GM18858 (cell line): Measurements from ENCODE around the gene SOCS3.

Experiments used
- ATAC-seq: cut with Tn5 transposase; IDR thresholded peaks from one replicate; pipeline ENCODE4 v1.9.1; 2021; ENCODE audit not compliant: unreplicated experiment

Gene SOCS3

GRCh38 chr17:78359997-78360370, at the start of gene SOCS3:
TSS of gene SOCS3 (minus strand) at chr17:78360077. CDS start at chr17:78359095, 982 bp downstream.
- peak; percentile 21 for ATAC-seq

- no peak for ATAC-seq
These were observed 49.5 kb upstream of the SOCS3 start for GRCh38 chr17:78409191-78409928.

GRCh38 chr17:78408476-78409050, 48.7 kb upstream of the SOCS3 start:
- ATAC-seq = no peak

- no peak for ATAC-seq
These were observed 47.6 kb upstream of the SOCS3 start for GRCh38 chr17:78407387-78408000.

GRCh38 chr17:78406920-78407319, 47.0 kb upstream of the SOCS3 start:
- no peak for ATAC-seq

GRCh38 chr17:78406396-78406795, 46.5 kb upstream of the SOCS3 start:
- no peak for ATAC-seq

GRCh38 chr17:78403822-78404221, 43.9 kb upstream of the SOCS3 start:
- no peak for ATAC-seq

GRCh38 chr17:78401891-78402290, 42.0 kb upstream of the SOCS3 start:
- ATAC-seq = no peak

GRCh38 chr17:78401246-78401645, 41.4 kb upstream of the SOCS3 start:
- ATAC-seq = no peak

GRCh38 chr17:78400581-78401240, 40.8 kb upstream of the SOCS3 start:
- no peak for ATAC-seq

GRCh38 chr17:78399693-78400144, 39.8 kb upstream of the SOCS3 start:
- no peak for ATAC-seq

- ATAC-seq = no peak
These were observed 39.3 kb upstream of the SOCS3 start for GRCh38 chr17:78399028-78399692.

- ATAC-seq = no peak
These were observed 38.5 kb upstream of the SOCS3 start for GRCh38 chr17:78398390-78398789.

- ATAC-seq = no peak
These were observed 37.8 kb upstream of the SOCS3 start for GRCh38 chr17:78397681-78398101.

- ATAC-seq = no peak
These were observed 36.8 kb upstream of the SOCS3 start for GRCh38 chr17:78396441-78397337.

- no peak for ATAC-seq
These were observed 35.3 kb upstream of the SOCS3 start for GRCh38 chr17:78395155-78395554.

GRCh38 chr17:78394209-78394608, 34.3 kb upstream of the SOCS3 start:
- ATAC-seq = no peak

GRCh38 chr17:78393575-78393974, 33.7 kb upstream of the SOCS3 start:
- ATAC-seq = no peak

GRCh38 chr17:78392295-78392694, 32.4 kb upstream of the SOCS3 start:
- no peak for ATAC-seq

- no peak for ATAC-seq
These were observed 32.0 kb upstream of the SOCS3 start for GRCh38 chr17:78391843-78392242.
